ENCODE results near the gene C14orf180. TPM values are rescaled to one million over a fixed set of nuclear protein-coding genes. Genes with fewer than 3 reads are reported as not detected.

The C14orf180 gene
- total RNA-seq, 1 donor from 2014 or later = not detected

GRCh38 chr14:104634886-104635570 is 55.5 kb downstream of the C14orf180 start:
- FAIRE-seq = no peak
- no peaks in the 10 kb centered on the region for H3K36me3 Mint-ChIP-seq (ENCODE audit: low read depth, unreplicated experiment)
- DNase-seq (ENCODE audit: low read depth) = no peak
- Histone ChIP-seq H3K79me2 (ENCODE audit: insufficient read depth, low read length) (no peaks in the 10 kb centered on the region), H3K36me3 (ENCODE audit: insufficient read depth, low read length) (no peaks in the 10 kb centered on the region), H3K4me1 (ENCODE audit: insufficient read depth, low read length) (no peaks in the 10 kb centered on the region), H2AFZ (ENCODE audit: low read depth, low read length) (no peak overlapping the region), H4K20me1 (ENCODE audit: insufficient read depth, low read length) (no peaks in the 10 kb centered on the region), H3K4me3 (ENCODE audit: insufficient read depth, low read depth, low read length) (no peak overlapping the region), H3K9ac (ENCODE audit: low read length) (no peak overlapping the region), H3K4me2 (ENCODE audit: low read length) (no peak overlapping the region), H3K27ac (ENCODE audit: low read depth, low read length) (no peak overlapping the region), H3K27me3 (ENCODE audit: insufficient read depth, low read length) (peaks cover 11% of the 10 kb centered on the region), H3K9me3 (ENCODE audit: insufficient read depth, low read depth, low read length) (no peaks in the 10 kb centered on the region)
- no peaks in the 10 kb centered on the region for H3K4me1 Mint-ChIP-seq (ENCODE audit: low read depth, unreplicated experiment)
- H3K9me3 Mint-ChIP-seq (ENCODE audit: unreplicated experiment) = no peaks in the 10 kb centered on the region
- TF ChIP-seq CTCF (IDR thresholded peaks at IDR 0.05; ENCODE audit: insufficient read depth, low read depth, low read length) (no peak), EZH2 (IDR thresholded peaks at IDR 0.05; ENCODE audit: insufficient read depth, low read length) (no peak)
- H3K27ac Mint-ChIP-seq (ENCODE audit: unreplicated experiment) = no peak overlapping the region
- H3K4me3 Mint-ChIP-seq (ENCODE audit: unreplicated experiment) = no peak overlapping the region
- peaks cover 21% of the 10 kb centered on the region for H3K27me3 Mint-ChIP-seq (ENCODE audit: low read depth, unreplicated experiment)

GRCh38 chr14:104635717-104636116 is 56.2 kb downstream of the C14orf180 start:
- H3K9ac ChIP-seq (ENCODE audit: low read length) = no peak overlapping the region
- Mint-ChIP-seq H3K4me1 (ENCODE audit: low read depth, unreplicated experiment) (no peaks in the 10 kb centered on the region), H3K27ac (ENCODE audit: unreplicated experiment) (no peak overlapping the region), H3K27me3 (ENCODE audit: low read depth, unreplicated experiment) (peaks cover 21% of the 10 kb centered on the region), H3K4me3 (ENCODE audit: unreplicated experiment) (no peak overlapping the region), H3K36me3 (ENCODE audit: low read depth, unreplicated experiment) (no peaks in the 10 kb centered on the region), H3K9me3 (ENCODE audit: unreplicated experiment) (no peaks in the 10 kb centered on the region)
- no peak overlapping the region for H2AFZ ChIP-seq (ENCODE audit: low read depth, low read length)
- no peak overlapping the region for H3K4me3 ChIP-seq (ENCODE audit: insufficient read depth, low read depth, low read length)
- H3K36me3 ChIP-seq (ENCODE audit: insufficient read depth, low read length) = no peaks in the 10 kb centered on the region
- H3K9me3 ChIP-seq (ENCODE audit: insufficient read depth, low read depth, low read length) = no peaks in the 10 kb centered on the region
- H3K4me1 ChIP-seq (ENCODE audit: insufficient read depth, low read length) = no peaks in the 10 kb centered on the region
- H3K4me2 ChIP-seq (ENCODE audit: low read length) = no peak overlapping the region
- no peaks in the 10 kb centered on the region for H3K79me2 ChIP-seq (ENCODE audit: insufficient read depth, low read length)
- no peaks in the 10 kb centered on the region for H4K20me1 ChIP-seq (ENCODE audit: insufficient read depth, low read length)
- no peak overlapping the region for H3K27ac ChIP-seq (ENCODE audit: low read depth, low read length)
- no peak for DNase-seq (ENCODE audit: low read depth)
- FAIRE-seq = no peak
- peaks cover 11% of the 10 kb centered on the region for H3K27me3 ChIP-seq (ENCODE audit: insufficient read depth, low read length)
- no peak for TF ChIP-seq CTCF (IDR thresholded peaks at IDR 0.05; ENCODE audit: insufficient read depth, low read depth, low read length)

GRCh38 chr14:104636131-104636530 is 56.6 kb downstream of the C14orf180 start:
- H3K4me3 Mint-ChIP-seq (ENCODE audit: unreplicated experiment) = no peak overlapping the region
- H3K9me3 ChIP-seq (ENCODE audit: insufficient read depth, low read depth, low read length) = no peaks in the 10 kb centered on the region
- no peak for DNase-seq (ENCODE audit: low read depth)

More at GRCh38 chr14:104636131-104636530, 56.6 kb downstream of the C14orf180 start:
- H3K27ac ChIP-seq (ENCODE audit: low read depth, low read length) = no peak overlapping the region
- no peak overlapping the region for H2AFZ ChIP-seq (ENCODE audit: low read depth, low read length)
- H3K79me2 ChIP-seq (ENCODE audit: insufficient read depth, low read length) = no peaks in the 10 kb centered on the region
- FAIRE-seq = no peak
- no peak for TF ChIP-seq EZH2 (IDR thresholded peaks at IDR 0.05; ENCODE audit: insufficient read depth, low read length)
- TF ChIP-seq CTCF (IDR thresholded peaks at IDR 0.05; ENCODE audit: insufficient read depth, low read depth, low read length) = no peak
- H3K9me3 Mint-ChIP-seq (ENCODE audit: unreplicated experiment) = no peaks in the 10 kb centered on the region
- no peak overlapping the region for H3K27ac Mint-ChIP-seq (ENCODE audit: unreplicated experiment)
- no peak overlapping the region for H3K4me2 ChIP-seq (ENCODE audit: low read length)
- H3K27me3 ChIP-seq (ENCODE audit: insufficient read depth, low read length) = peaks cover 11% of the 10 kb centered on the region
- no peak overlapping the region for H3K9ac ChIP-seq (ENCODE audit: low read length)
- no peaks in the 10 kb centered on the region for H4K20me1 ChIP-seq (ENCODE audit: insufficient read depth, low read length)
- no peak overlapping the region for H3K4me3 ChIP-seq (ENCODE audit: insufficient read depth, low read depth, low read length)
- no peaks in the 10 kb centered on the region for H3K4me1 ChIP-seq (ENCODE audit: insufficient read depth, low read length)
- H3K27me3 Mint-ChIP-seq (ENCODE audit: low read depth, unreplicated experiment) = peaks cover 21% of the 10 kb centered on the region
- H3K4me1 Mint-ChIP-seq (ENCODE audit: low read depth, unreplicated experiment) = no peaks in the 10 kb centered on the region
- no peaks in the 10 kb centered on the region for H3K36me3 ChIP-seq (ENCODE audit: insufficient read depth, low read length)
- no peaks in the 10 kb centered on the region for H3K36me3 Mint-ChIP-seq (ENCODE audit: low read depth, unreplicated experiment)

Measured in astrocyte (in vitro differentiated cells and primary cell).